Loucy (cell line): Measurements from ENCODE around the gene GNAI3.

ENCODE experiments used
- H2AFZ ChIP-seq: fragments of 200-600 bp; sonication (generic); 2 replicates; pipeline ENCODE4 v1.6.0; 2016; ENCODE audit warnings: antibody characterized with exemption, mild to moderate bottlenecking, low read length, moderate library complexity
- H3F3A ChIP-seq: fragments of 200-600 bp; 2 replicates; pipeline ENCODE4 v1.6.0; 2016; ENCODE audit warnings: antibody characterized with exemption, low read depth, mild to moderate bottlenecking
- H3K27me3 ChIP-seq: fragments of 200-600 bp; sonication (generic); 2 replicates; pipeline ENCODE4 v1.6.1; 2014; ENCODE audit warnings: low read length, mild to moderate bottlenecking; ENCODE audit not compliant: insufficient read depth, poor library complexity, severe bottlenecking
- H3K36me3 ChIP-seq: fragments of 200-600 bp; sonication (generic); 2 replicates; pipeline ENCODE4 v1.6.1; 2016; ENCODE audit warnings: low read length; ENCODE audit not compliant: insufficient read depth
- H3K4me1 ChIP-seq: fragments of 200-600 bp; sonication (generic); 2 replicates; pipeline ENCODE4 v1.5.1; 2014; ENCODE audit warnings: low read length, mild to moderate bottlenecking; ENCODE audit not compliant: insufficient read depth, poor library complexity, severe bottlenecking
- H3K4me2 ChIP-seq: fragments of 200-600 bp; sonication (generic); 2 replicates; pipeline ENCODE4 v1.6.0; 2014; ENCODE audit warnings: antibody characterized with exemption, low read length, low read depth, mild to moderate bottlenecking; ENCODE audit not compliant: poor library complexity, severe bottlenecking
- H3K4me3 ChIP-seq: fragments of 200-600 bp; sonication (generic); 2 replicates; pipeline ENCODE4 v1.5.1; 2014; ENCODE audit warnings: low read length, mild to moderate bottlenecking, mixed read lengths; ENCODE audit not compliant: poor library complexity, severe bottlenecking
- H3K79me2 ChIP-seq: fragments of 200-600 bp; sonication (generic); 2 replicates; pipeline ENCODE4 v1.6.1; 2014; ENCODE audit warnings: low read length; ENCODE audit not compliant: insufficient read depth
- H3K9ac ChIP-seq: fragments of 200-600 bp; sonication (generic); 2 replicates; pipeline ENCODE4 v1.6.0; 2014; ENCODE audit warnings: mild to moderate bottlenecking, low read depth, low read length, moderate library complexity; ENCODE audit not compliant: poor library complexity, severe bottlenecking
- H3K9me2 ChIP-seq: fragments of 200-600 bp; sonication (generic); replicated peaks from 2 replicates; pipeline ENCODE4 v1.6.1; 2016; ENCODE audit warnings: low read depth, low read length, mixed read lengths
- H3K9me3 ChIP-seq: fragments of 200-600 bp; sonication (generic); 2 replicates; pipeline ENCODE4 v1.6.1; 2014; ENCODE audit warnings: mild to moderate bottlenecking, antibody characterized with exemption, low read length, low read depth; ENCODE audit not compliant: insufficient read depth
- H4K20me1 ChIP-seq: fragments of 200-600 bp; sonication (generic); 2 replicates; pipeline ENCODE4 v1.6.0; 2014; ENCODE audit warnings: antibody characterized with exemption, low read length, mild to moderate bottlenecking; ENCODE audit not compliant: insufficient read depth, poor library complexity, severe bottlenecking
- CTCF ChIP-seq: fragments of 200-600 bp; sonication (generic); conservative IDR thresholded peaks from 2 replicates; pipeline ENCODE4 v1.5.1; 2014; ENCODE audit warnings: mild to moderate bottlenecking, antibody characterized with exemption, low read length
- EZH2phosphoT487 ChIP-seq: fragments of 200-600 bp; IDR thresholded peaks from 2 replicates; pipeline ENCODE4 v1.6.1; 2018; ENCODE audit warnings: antibody characterized with exemption, mild to moderate bottlenecking, moderate library complexity, borderline replicate concordance

GNAI3 gene

GRCh38 chr1:109531826-109532364 is 16.5 kb upstream of the GNAI3 start:
- no peak for TF ChIP-seq CTCF
- no peaks in the 10 kb centered on the region for H3K9me2 ChIP-seq
- peak overlapping the region; percentile 89 for H3K4me2 ChIP-seq
- H3K4me1 ChIP-seq, result peaks cover 9% of the 10 kb centered on the region
- H3K79me2 ChIP-seq, result no peaks in the 10 kb centered on the region
- no peaks in the 10 kb centered on the region for H3K36me3 ChIP-seq
- peak overlapping the region; percentile 39; the same call in 1 of the 2 replicates for H2AFZ ChIP-seq
- no peaks in the 10 kb centered on the region for H3K27me3 ChIP-seq
- no peaks in the 10 kb centered on the region for H3K9me3 ChIP-seq
- H3K4me3 ChIP-seq, result no peak overlapping the region
- H3K9ac ChIP-seq, result peak overlapping the region; percentile 48
- H4K20me1 ChIP-seq, result no peaks in the 10 kb centered on the region
- no peaks in the 10 kb centered on the region for H3F3A ChIP-seq

- Histone ChIP-seq H3K4me1 (peaks cover 9% of the 10 kb centered on the region), H3K27me3 (no peaks in the 10 kb centered on the region), H4K20me1 (no peaks in the 10 kb centered on the region), H3F3A (no peaks in the 10 kb centered on the region), H3K4me2 (peak overlapping the region; percentile 89), H2AFZ (peak overlapping the region; percentile 84), H3K4me3 (peak overlapping the region; percentile 63), H3K79me2 (no peaks in the 10 kb centered on the region), H3K36me3 (no peaks in the 10 kb centered on the region), H3K9ac (peak overlapping the region; percentile 48), H3K9me3 (no peaks in the 10 kb centered on the region), H3K9me2 (no peaks in the 10 kb centered on the region)
- TF ChIP-seq CTCF (peak; percentile 74), EZH2phosphoT487 (no peak)
Observed at GRCh38 chr1:109532365-109533136, 15.9 kb upstream of the GNAI3 start.

- TF ChIP-seq EZH2phosphoT487, result no peak
- no peak for TF ChIP-seq CTCF
- Histone ChIP-seq H3K4me2 (no peak overlapping the region), H3K9me2 (no peaks in the 10 kb centered on the region), H3K36me3 (no peaks in the 10 kb centered on the region), H3K27me3 (no peaks in the 10 kb centered on the region), H4K20me1 (no peaks in the 10 kb centered on the region), H3K79me2 (no peaks in the 10 kb centered on the region), H3K9me3 (no peaks in the 10 kb centered on the region), H3K4me3 (no peak overlapping the region), H2AFZ (no peak overlapping the region), H3K9ac (no peak overlapping the region), H3K4me1 (peaks cover 9% of the 10 kb centered on the region), H3F3A (no peaks in the 10 kb centered on the region)
Observed at GRCh38 chr1:109534307-109534858, 14.0 kb upstream of the GNAI3 start.
